Uterus (tissue), 2 donors: ENCODE measurements around the gene RAB14.

ENCODE experiments used
- CTCF ChIP-seq, 4 experiments: fragments of 200-600 bp in 2 of 4; fragments of 450-650 bp in 2 of 4; sonication (generic) in 2 of 4; IDR thresholded peaks; one replicate each; pipeline ENCODE4 v1.5.1; 2016 to 2019; ENCODE audit warnings: antibody characterized with exemption in 4 of 4, mild to moderate bottlenecking in 2 of 4, moderate library complexity in 1 of 4
- POLR2A ChIP-seq, 2 donors: fragments of 450-650 bp; IDR thresholded peaks; one replicate each; pipeline ENCODE4 v1.6.1; 2016; ENCODE audit warnings: antibody characterized with exemption in 2 of 2, mild to moderate bottlenecking in 1 of 2, moderate library complexity in 1 of 2

- TF ChIP-seq CTCF (IDR thresholded peaks at IDR 0.05) (no peak), POLR2A (IDR thresholded peaks at IDR 0.05) (no peak)
Measured at GRCh38 chr9:121221664-121222055, 20.0 kb upstream of the RAB14 start.
